ENCODE data around the gene GP5.

Gene GP5

DNA sequence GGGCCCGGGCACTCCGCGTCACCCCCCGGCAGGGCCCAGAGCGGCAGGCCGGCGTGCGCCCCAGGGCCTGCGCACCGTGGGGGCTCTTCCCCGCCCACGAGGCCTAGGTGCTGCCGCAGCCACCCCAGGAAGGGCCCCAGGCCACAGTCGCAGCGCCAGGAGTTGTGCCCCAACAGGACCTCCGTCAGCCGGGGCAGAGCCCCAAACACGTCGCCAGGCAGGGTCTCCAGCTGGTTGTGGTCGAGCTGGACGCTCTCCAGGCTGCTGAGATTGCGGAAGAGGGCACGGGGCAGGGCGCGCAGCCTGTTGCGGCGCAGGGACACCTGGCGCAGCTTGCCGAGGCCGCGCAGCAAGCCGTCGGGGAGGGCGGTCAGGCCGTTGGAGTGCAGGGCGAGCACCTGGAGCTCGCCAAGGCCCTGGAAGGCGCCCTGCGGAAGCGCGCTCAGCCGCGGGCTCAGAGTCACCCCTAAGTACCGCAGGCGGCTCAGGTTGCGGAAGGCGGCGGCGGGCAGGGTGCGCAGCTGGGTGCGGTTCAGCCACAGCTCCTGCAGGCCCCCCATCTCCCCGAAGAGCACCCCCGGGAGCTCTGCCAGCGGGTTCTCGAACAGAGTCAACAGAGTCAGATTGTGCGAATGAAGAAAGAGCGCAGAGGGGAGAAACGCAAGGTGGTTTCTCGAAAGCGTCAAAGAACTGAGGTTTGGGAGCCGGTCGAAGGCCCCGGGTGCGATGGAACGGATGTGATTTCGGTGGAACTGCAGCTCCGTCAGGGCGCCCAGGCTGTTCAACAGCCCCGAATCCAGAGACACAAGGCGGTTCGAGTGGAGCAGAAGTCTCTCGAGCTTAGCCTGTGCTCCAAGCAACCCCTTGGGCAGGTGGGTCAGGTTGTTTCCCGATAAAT is 2.0 kb downstream of the GP5 start:
- DNase-seq: no peak

DNA sequence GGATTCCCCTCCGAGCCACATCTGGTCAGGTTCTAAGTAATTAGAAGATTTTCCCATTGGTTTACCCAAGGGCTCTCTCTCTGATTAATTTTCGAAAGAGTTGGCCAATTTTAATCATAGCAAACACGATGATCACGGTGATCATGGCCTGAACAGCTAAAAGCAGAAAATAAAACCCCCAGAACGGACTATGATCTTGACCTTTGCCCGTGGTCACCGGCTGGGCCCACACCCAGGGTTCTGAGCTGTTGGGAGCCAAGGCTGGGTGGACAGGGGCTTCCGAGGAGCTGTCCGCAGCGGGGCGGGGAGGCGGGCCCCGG is 2.6 kb downstream of the GP5 start:
- DNase-seq: no peak

DNA sequence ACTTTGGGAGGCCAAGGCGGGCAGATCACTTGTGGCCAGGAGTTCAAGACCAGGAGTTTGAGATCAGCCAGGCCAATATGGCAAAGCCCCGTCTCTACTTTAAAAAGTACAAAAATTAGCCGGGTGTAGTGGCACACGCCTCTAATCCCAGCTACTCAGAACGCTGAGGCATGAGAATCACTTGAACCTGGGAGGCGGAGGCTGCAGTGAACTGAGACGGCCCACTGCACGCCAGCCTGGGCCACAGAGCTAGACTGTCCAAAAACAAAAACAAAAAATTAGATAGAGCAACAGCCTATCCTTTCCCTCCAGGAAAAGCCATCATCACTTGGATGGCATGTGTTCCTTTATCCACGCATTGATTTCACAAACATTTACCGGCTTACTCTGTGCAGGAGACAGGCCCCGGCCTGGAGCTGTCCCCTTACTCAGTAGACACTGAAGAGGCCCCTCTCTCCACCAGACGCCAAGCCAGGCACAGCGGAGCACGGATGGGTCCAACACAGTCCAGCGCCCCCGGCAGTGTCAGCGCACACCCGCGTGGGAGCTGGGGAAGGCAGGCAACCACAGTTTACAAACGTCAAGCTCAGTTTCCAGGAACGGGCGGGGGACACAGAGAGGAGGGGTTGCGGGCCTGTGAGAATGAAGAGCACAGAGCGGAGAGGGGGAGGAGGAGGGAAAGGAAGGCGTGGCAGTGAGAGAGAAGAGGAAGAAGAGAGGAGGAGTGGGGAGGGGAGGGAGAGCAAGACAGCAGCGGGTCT is 3.1 kb downstream of the GP5 start:
- DNase-seq: no peak

DNA sequence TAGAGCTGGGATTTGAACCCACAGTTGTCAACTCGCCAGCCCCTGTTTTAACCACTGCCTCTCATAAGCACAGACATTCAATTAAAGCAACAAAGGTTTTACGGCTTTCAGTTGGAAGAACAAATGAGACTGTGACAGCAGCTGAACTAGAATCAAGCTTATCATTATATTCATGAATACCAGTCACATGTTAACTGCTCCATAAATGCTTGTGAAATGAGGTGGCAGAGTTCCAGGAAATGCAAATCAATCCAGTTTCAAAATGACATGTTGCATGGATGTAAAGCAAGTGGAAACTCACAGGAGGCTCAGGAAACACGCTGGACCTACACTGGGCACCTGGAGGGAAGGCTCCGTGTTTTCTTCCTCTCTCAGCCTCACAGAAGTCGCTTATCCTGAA is 3.9 kb downstream of the GP5 start:
- no peak for DNase-seq

DNA sequence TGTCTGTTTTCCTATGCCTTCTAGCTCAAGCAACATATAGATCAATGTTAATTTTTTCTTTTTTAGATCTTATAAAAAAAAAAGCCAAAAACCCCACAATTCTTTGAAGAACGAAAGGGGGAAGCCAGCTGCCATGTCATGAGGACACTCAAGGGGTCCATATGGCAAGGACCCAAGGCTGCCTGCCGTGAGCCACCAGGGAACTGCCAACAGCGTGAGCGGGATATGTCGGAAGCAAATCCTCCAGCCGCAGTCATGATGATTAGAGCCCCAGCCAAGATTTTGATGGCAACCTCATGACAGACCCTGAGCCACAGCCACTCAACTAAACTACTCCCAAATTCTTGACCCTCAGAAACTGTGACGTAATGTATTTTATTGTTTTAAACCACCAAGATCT is 6.5 kb downstream of the GP5 start:
- no peak for DNase-seq

DNA sequence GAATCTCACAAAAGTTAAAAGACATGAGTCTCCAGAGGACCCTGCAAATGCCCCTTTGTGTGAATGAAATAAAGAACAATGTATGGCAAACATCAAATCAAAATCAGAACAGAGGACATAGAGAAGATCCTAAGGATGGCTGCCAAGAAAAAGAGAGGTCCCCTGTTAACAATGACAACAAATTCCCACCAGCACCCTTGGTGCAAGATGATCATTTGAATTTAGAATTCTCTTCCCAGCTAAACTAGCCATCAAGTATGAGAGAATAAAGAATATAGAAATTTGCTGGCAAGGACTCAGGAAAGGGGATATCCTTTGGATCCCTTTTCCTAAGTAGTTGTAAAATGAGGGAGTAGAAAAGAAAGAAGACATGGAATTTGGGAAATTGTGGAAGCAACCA is 8.2 kb downstream of the GP5 start:
- DNase-seq: no peak

DNA sequence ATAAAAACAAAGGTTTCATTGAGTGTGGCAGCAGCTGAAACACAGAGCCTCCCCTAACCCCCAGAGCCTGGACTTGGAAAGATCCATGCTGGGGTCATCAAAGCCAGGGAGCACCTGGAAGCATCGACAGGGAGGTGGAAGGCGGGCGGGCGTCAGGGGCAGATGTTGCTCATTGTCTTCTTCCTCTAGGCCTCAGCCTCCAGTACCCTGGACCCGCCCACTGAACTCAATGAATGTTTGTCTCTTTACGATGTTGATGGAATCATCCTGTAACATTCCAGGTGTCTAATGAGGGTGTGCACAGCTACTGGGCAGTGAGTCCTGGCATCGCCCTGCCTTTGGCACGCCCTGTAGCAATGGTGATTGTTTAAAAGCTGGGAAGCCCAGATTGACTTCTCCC is 9.8 kb downstream of the GP5 start:
- DNase-seq: no peak

DNA sequence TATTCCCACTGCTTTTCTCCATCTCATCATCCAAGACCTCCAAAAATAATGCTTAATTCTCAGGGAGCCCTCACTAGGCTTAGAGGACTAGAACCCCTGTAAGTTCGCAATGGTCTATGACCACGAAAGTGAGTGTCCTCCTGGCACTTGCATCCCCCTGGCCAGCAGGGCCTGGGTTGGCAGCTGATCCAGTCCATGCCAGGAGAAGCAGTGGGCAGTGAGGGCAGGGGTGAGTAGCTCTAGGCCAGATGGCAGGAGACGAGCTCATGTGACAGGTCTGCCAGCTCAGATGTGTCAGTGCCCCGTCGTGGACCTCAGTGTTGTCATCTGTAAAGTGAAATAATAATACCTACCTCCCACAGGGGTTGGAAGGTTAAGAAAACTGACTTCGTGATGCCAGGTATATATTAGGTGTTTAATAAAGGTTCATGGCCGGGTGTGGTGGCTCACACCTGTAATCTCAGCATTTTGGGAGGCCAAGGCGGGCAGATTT is 11.1 kb downstream of the GP5 start:
- DNase-seq: no peak

DNA sequence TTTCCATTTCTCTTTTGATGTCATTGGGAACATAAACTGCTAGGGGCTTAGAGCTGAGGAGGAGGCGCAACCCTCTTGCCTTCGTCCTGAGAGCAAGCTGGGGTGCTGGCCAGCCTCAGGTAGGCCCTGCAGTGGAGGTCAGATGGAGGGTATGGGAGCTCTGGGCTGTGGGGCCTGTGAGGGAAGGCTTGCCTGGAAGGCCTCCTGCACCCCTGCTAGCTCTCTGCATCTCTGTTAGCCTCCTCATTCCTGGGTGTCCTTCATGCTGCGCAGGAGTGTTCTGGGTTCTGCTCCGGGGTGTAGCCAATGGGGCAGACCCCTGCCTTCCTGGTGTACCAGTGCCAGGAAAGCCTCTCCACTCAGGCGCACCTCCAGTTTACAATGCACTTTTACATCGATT is 11.8 kb downstream of the GP5 start:
- DNase-seq: no peak

DNA sequence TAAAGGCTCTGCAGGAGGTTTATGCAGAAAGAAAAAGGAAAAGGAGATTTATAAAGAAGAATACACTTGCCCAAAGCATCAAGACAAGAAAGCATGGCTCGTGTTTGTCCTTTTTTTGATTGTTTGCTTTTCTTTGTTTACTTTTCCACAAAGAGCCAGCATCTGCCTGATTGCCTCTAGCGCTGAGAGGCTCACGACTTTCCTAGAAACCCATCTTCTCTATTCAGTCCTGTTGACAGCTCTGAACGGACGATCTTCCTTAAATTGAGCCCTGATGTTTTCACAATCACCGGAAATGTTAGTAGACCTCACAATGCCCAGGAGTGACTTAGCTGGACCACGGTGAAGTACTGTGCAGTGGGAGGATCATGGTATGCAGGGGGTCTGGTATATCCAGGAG is 12.4 kb downstream of the GP5 start:
- no peak for DNase-seq

DNA sequence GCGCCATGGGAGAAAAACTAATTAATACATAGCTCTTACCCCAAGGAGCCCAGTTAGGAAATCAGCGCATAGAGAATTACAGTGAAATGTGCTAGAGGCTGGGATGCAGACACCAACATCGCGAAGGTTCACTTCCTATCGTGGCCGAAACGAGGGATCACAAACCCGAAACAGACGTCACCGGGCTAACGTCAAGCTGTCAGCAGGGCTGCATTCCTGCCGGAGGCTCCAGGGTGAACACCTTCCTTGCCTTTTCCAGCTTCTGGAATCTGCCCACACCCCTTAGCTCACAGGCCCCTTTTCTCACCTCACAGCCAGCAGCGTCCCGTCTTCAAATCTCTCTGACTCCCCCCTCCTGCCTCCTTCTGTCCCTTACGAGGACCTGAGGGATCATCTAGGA is 13.0 kb downstream of the GP5 start:
- no peak for DNase-seq

DNA sequence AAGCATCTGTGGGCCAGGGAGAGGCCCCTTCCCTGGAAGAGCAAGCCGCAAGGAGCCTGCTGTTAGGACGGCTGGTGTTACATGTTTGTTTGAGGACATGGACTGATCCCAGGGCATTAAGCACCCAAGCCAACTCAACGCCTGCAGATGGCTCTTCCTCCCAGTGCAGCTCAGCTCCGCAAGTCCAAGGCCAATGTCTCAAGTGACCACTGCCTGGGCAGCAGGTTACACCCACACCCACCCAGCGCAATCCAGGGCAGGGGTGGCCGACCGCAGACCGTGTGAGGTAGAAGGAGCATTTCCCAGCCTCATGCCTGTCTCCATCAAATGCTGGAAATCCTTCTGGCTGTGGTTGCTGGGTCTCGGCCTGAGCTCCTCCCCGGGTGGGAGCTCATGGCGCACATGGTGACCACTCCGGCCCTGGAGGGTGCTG is 14.5 kb downstream of the GP5 start:
- no peak for DNase-seq

DNA sequence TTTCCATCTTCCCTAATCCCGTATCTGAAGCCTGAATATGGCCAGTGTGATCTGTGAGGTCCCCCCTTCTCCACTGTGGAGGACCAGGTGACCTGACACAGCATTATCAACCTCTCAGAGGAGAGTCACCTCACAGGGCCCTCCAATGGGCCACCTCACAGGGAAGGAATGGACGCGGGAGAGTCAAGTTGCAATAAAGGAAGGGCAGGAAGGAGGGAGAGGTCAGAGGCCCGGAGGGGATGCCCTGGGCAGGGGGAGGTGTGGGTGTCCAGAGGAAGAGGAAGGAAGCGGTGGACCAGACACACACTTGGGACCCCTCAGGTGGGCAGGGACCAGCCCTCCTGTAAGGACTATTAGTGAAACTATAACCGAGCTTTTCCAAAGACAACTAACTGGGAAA is 14.9 kb downstream of the GP5 start:
- no peak for DNase-seq

DNA sequence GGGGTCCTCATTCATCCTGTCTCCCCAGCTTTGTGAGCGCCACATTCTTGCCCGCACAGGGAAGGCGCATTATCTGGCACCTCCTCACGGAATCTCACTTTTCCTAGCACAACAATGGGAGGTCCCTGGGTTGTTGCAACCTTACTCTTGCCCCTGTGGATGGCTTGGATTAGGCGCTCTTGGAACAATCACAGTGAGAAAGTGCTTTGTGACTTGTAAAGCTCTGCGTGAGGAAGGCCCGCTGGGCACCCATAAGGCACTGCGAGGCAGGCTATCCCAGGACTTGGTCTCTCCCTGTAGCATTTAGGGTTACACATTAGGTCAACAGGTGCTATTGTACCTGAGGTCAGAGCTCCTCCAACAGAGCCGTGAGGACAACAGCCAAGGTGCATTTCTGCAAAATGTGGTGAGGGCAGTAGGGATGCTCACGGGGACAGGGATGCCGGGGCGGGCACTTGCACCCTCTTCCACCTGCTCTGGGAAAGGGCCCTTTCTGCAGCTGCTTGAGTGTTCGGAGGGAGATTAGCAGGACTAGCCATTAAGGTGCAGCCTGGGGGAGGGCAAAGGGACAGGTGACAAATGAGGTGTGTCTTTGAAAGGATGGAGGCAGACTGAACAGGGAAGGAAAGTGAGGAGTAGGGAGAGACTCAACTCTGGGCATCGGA is 15.7 kb downstream of the GP5 start:
- no peak for DNase-seq

DNA sequence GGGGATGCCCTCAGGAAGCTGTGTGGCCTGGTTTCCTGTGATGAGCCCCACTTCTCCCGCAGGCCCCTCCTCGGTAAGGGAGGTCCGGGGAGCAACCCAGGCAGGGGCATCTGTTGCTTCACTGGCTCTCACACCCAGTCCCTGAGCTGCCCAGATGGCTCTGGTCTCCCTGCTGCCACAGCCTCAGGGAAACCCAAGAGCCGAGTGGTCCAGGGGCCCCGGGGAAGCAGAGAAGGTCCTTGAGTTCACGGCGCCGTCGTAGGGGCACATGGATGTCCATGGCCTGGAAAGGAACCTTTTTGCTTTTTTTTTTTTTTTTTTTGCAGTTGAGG is 16.2 kb downstream of the GP5 start:
- no peak for DNase-seq

DNA sequence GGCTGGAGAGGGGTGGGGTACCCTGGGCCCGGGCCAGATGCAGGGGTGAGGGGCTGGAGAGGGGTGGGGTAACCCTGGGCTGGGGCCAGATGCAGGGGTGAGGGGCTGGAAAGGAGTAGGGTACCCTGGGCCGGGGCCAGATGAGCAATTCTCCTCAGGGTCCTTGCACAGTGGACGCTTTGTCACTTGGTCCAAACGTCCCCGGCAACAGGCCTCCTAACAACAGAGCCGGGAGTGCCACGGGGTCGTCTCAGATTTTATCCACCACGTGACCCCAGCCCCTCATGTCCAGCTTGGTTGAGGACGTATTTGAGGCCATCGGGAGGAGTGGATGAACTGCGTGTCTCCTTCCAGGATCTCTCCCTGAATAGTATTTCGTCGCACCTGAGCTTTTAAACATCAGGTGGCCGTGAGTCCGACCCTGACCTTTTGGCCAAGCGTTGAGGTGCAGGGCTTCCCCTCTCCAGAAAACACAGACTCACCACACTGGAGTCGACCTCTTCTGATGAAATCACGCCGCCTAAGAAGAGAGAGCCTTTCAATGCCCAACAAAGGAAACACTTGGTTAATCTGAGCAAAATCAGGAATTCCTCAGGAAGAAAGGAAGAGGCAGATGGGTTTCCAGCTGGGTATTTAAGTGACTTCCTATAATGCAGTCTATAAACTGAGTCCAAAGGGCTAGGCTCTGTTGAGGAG is 16.7 kb downstream of the GP5 start:
- DNase-seq: no peak

DNA sequence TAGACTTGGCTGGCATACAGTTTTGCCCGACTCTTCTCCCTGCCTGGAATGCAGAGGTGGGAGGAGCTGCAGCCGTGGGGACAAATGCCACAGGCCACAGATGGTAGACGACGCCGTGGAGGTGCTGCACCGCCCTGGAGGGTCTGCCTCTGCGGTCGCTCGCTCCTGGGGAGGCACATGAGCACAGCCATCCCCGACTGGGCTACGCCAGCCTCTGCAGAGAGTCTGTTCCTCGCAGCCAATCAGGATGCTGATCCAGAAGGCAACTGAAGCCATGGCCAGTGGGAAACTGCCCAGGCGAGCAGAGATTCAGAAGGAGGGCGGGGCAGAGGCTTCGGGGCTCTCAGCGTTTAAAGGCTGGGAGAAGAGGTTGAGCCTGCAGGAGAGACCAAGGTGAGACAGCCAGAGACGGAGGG is 17.6 kb downstream of the GP5 start:
- no peak for DNase-seq

DNA sequence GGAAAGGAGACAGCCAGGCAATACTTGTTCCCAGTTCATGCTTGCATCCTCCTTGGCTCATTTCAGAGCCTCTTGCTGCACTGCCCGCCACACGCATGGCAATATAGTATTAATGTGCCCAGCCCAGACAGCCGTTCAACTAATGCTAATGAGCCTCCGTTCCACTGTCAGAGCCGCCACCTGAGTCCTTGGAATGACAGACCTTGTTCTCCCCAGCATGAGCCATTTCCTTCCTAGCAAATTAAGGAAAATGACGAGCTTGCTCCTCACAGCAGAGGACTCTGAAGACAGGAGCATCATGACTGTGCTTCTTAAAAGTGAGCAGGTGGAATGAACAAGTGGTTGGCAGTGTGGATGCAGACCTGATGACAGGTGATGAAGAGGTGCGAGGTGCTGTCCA is 18.7 kb downstream of the GP5 start:
- DNase-seq: no peak

DNA sequence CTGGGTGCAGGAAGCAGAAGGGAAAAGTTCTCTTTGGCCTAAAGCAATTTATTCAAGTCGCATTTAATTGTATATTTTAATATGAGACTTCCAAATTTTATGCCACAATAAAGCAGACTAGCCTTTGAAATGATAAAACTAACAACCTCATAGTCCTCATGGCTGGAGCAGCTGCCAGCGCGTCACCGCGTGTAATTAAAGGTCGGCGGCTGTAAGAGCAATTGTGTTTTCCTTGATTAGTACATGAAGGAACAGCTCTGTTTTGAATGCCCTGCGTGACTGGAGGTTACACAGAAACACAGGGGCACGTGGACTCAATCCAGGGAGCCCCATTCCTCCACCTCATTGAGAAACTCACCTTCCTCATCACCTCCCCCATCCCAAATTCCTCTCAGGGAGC is 19.4 kb downstream of the GP5 start:
- no peak for DNase-seq

DNA sequence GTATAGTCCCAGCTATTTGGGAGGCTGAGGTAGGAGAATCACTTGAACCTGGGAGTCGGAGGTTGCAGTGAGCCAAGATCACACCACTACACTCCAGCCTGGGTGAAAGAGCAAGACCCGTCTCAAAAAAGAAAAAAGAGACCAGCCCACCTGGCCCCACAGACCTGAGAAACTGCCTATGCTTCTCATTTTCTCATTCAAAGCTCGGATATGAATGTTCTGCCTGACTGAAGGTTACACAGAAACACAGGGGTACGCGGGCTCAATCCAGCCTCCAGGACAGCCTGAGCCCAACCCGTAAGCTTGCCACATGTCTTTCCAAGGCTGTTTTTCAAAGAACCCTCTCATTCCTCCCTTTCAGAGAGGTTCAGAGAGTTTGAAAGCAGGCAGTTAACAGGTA is 19.8 kb downstream of the GP5 start:
- no peak for DNase-seq

DNA sequence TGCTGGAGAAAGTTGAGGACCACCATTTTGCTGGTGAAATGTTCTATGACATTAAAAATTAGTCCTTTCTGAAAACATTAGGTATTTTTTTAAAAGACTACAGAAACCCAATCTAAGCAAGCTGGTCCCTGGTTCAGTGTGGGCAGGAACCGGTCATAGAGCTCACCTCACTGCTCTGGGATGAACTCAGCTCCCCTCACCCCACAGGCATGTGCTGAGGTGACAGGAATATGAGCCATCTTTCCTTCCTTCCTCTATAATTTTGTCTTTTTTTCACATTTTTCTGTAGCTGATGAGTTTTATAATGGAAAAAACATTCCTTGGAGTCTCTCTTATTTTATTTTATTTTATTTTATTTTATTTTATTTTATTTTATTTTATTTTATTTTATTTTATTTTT is 21.4 kb downstream of the GP5 start:
- DNase-seq: no peak

DNA sequence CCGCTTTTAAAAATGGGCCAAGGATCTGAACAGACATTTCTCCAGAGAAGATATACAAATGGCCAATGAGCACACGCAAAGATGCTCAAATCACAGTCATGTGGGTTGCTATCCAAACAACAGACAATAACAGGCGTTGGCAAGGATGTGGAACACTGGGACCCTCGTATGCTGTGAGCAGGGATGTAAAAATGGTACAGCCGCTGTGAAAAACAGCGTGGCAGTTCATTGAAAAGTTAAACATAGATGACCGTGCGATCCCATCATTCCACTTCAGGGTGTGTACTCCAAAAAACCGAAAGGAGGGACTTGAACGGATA is 22.9 kb downstream of the GP5 start:
- no peak for DNase-seq

DNA sequence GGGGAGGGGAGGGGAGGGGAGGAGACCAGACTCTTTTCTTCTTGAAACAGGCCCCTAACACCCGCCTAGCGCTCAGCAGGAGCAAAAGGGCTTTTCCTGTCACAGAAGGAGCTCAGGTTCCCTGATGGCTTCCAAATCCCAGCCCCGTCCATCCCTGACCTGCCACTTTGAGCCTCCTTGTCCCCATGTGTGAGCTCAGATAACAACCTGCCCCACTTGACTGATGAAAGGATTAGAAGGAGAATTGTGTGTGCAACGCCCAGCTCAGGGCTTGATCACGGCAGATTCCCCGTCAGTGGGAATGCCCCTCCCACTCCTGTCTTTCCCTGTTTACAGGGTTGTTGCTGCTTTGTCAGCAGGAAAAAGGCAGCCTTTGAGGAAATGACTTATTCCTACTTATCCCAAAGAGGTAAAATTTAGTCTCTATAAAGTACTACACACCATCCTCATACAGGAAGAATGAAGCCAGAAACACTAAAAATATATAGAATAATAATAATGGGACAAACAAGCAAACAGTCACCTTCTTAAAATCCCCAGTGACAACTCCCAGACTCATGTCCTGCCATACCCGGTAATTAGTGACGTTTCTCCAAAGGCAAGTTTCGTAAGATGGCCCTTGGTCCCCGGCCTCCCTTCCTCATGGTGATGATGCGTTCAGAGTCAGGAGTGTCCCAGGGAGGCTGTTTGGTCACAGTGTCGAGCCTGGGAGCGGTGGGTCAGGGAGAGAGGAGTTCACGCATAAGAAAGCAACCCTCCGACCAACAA is 23.4 kb downstream of the GP5 start:
- no peak for DNase-seq

Data from cerebellar nuclear complex (tissue), 1 donor.